ENCODE data around the gene AKAP9.
A peak's percentile ranks its signal among the peaks of the same experiment; 100 is the strongest.
"Not testable (repeated sequence)": the region's sequence is repeated elsewhere in the genome, so short reads cannot be mapped to it uniquely, and the experiment has no call there.

AKAP9 gene

GRCh38 chr7:92133737-92134270, 193.1 kb downstream of the AKAP9 start:
- Histone ChIP-seq H3K4me1 (ENCODE audit: control insufficient read depth, insufficient read depth, low read length, poor library complexity, severe bottlenecking) (peaks cover 9% of the 10 kb centered on the region), H3K4me3 (ENCODE audit: insufficient read depth, low read depth, low read length, poor library complexity, severe bottlenecking) (peak overlapping the region; percentile 95), H3K27ac (ENCODE audit: insufficient read depth, low read length, poor library complexity, severe bottlenecking) (peak overlapping the region; percentile 86), H3K27me3 (replicated peaks; ENCODE audit: control insufficient read depth, insufficient read depth, low read length, poor library complexity, severe bottlenecking) (no peaks in the 10 kb centered on the region), H3K9me3 (ENCODE audit: control insufficient read depth, low read length) (no peaks in the 10 kb centered on the region), H3K36me3 (ENCODE audit: control insufficient read depth, insufficient read depth, low read length) (peaks cover under 1% of the 10 kb centered on the region)
- DNase-seq, result peak; percentile 44 to 58 (median 56)

- Histone ChIP-seq H3K36me3 (ENCODE audit: control insufficient read depth, insufficient read depth, low read length) (no peaks in the 10 kb centered on the region), H3K27ac (ENCODE audit: insufficient read depth, low read length, poor library complexity, severe bottlenecking) (peak within 1 kb of the TSS; percentile 86), H3K27me3 (replicated peaks; ENCODE audit: control insufficient read depth, insufficient read depth, low read length, poor library complexity, severe bottlenecking) (no peaks in the 10 kb centered on the region), H3K4me3 (ENCODE audit: insufficient read depth, low read depth, low read length, poor library complexity, severe bottlenecking) (peak within 1 kb of the TSS; percentile 95), H3K9me3 (ENCODE audit: control insufficient read depth, low read length) (no peaks in the 10 kb centered on the region), H3K4me1 (ENCODE audit: control insufficient read depth, insufficient read depth, low read length, poor library complexity, severe bottlenecking) (peaks cover 9% of the 10 kb centered on the region)
- peak; percentile 85 to 92 (median 90) for DNase-seq
Observed at GRCh38 chr7:92134271-92135051, 193.8 kb downstream of the AKAP9 start, which contains the start of gene CYP51A1. Gene CYP51A1 (minus strand): TSS chr7:92134477. CDS start chr7:92134364, 113 bp downstream.

- Histone ChIP-seq H3K27me3 (replicated peaks; ENCODE audit: control insufficient read depth, insufficient read depth, low read length, poor library complexity, severe bottlenecking) (no peaks in the 10 kb centered on the region), H3K4me1 (ENCODE audit: control insufficient read depth, insufficient read depth, low read length, poor library complexity, severe bottlenecking) (peaks cover 9% of the 10 kb centered on the region), H3K9me3 (ENCODE audit: control insufficient read depth, low read length) (no peaks in the 10 kb centered on the region), H3K4me3 (ENCODE audit: insufficient read depth, low read depth, low read length, poor library complexity, severe bottlenecking) (peak overlapping the region; percentile 95), H3K27ac (ENCODE audit: insufficient read depth, low read length, poor library complexity, severe bottlenecking) (peak overlapping the region; percentile 86), H3K36me3 (ENCODE audit: control insufficient read depth, insufficient read depth, low read length) (no peaks in the 10 kb centered on the region)
- DNase-seq, result no peak
Observed at GRCh38 chr7:92135052-92135889, 194.6 kb downstream of the AKAP9 start.

GRCh38 chr7:92137557-92137956, 196.9 kb downstream of the AKAP9 start:
- Histone ChIP-seq H3K36me3 (ENCODE audit: control insufficient read depth, insufficient read depth, low read length) (no peaks in the 10 kb centered on the region), H3K9me3 (ENCODE audit: control insufficient read depth, low read length) (no peaks in the 10 kb centered on the region), H3K27me3 (replicated peaks; ENCODE audit: control insufficient read depth, insufficient read depth, low read length, poor library complexity, severe bottlenecking) (no peaks in the 10 kb centered on the region), H3K4me3 (ENCODE audit: insufficient read depth, low read depth, low read length, poor library complexity, severe bottlenecking) (no peak overlapping the region), H3K4me1 (ENCODE audit: control insufficient read depth, insufficient read depth, low read length, poor library complexity, severe bottlenecking) (peaks cover 9% of the 10 kb centered on the region), H3K27ac (ENCODE audit: insufficient read depth, low read length, poor library complexity, severe bottlenecking) (no peak overlapping the region)
- no peak for DNase-seq

GRCh38 chr7:92141161-92141560, 200.5 kb downstream of the AKAP9 start:
- no peaks in the 10 kb centered on the region for H3K9me3 ChIP-seq (ENCODE audit: control insufficient read depth, low read length)
- H3K4me3 ChIP-seq (ENCODE audit: insufficient read depth, low read depth, low read length, poor library complexity, severe bottlenecking), result no peak overlapping the region
- H3K4me1 ChIP-seq (ENCODE audit: control insufficient read depth, insufficient read depth, low read length, poor library complexity, severe bottlenecking), result no peaks in the 10 kb centered on the region
- H3K27ac ChIP-seq (ENCODE audit: insufficient read depth, low read length, poor library complexity, severe bottlenecking), result no peak overlapping the region
- no peak for DNase-seq
- no peaks in the 10 kb centered on the region for H3K36me3 ChIP-seq (ENCODE audit: control insufficient read depth, insufficient read depth, low read length)
- H3K27me3 ChIP-seq (replicated peaks; ENCODE audit: control insufficient read depth, insufficient read depth, low read length, poor library complexity, severe bottlenecking), result no peaks in the 10 kb centered on the region

GRCh38 chr7:92142791-92143190, 202.1 kb downstream of the AKAP9 start:
- H3K27ac ChIP-seq (ENCODE audit: insufficient read depth, low read length, poor library complexity, severe bottlenecking); H3K27me3 ChIP-seq (replicated peaks; ENCODE audit: control insufficient read depth, insufficient read depth, low read length, poor library complexity, severe bottlenecking); H3K9me3 ChIP-seq (ENCODE audit: control insufficient read depth, low read length); H3K36me3 ChIP-seq (ENCODE audit: control insufficient read depth, insufficient read depth, low read length); DNase-seq; H3K4me1 ChIP-seq (ENCODE audit: control insufficient read depth, insufficient read depth, low read length, poor library complexity, severe bottlenecking); H3K4me3 ChIP-seq (ENCODE audit: insufficient read depth, low read depth, low read length, poor library complexity, severe bottlenecking): not testable (repeated sequence)

GRCh38 chr7:92143192-92143880, 202.7 kb downstream of the AKAP9 start:
- H3K36me3 ChIP-seq (ENCODE audit: control insufficient read depth, insufficient read depth, low read length); DNase-seq; H3K27me3 ChIP-seq (replicated peaks; ENCODE audit: control insufficient read depth, insufficient read depth, low read length, poor library complexity, severe bottlenecking); H3K4me1 ChIP-seq (ENCODE audit: control insufficient read depth, insufficient read depth, low read length, poor library complexity, severe bottlenecking); H3K4me3 ChIP-seq (ENCODE audit: insufficient read depth, low read depth, low read length, poor library complexity, severe bottlenecking); H3K9me3 ChIP-seq (ENCODE audit: control insufficient read depth, low read length); H3K27ac ChIP-seq (ENCODE audit: insufficient read depth, low read length, poor library complexity, severe bottlenecking): not testable (repeated sequence)

GRCh38 chr7:92149736-92150239, 209.1 kb downstream of the AKAP9 start:
- H3K4me3 ChIP-seq (ENCODE audit: insufficient read depth, low read depth, low read length, poor library complexity, severe bottlenecking), result no peak overlapping the region
- no peak overlapping the region for H3K27ac ChIP-seq (ENCODE audit: insufficient read depth, low read length, poor library complexity, severe bottlenecking)
- H3K27me3 ChIP-seq (replicated peaks; ENCODE audit: control insufficient read depth, insufficient read depth, low read length, poor library complexity, severe bottlenecking), result no peaks in the 10 kb centered on the region
- H3K9me3 ChIP-seq (ENCODE audit: control insufficient read depth, low read length), result no peaks in the 10 kb centered on the region
- DNase-seq, result no peak
- H3K4me1 ChIP-seq (ENCODE audit: control insufficient read depth, insufficient read depth, low read length, poor library complexity, severe bottlenecking), result no peaks in the 10 kb centered on the region
- H3K36me3 ChIP-seq (ENCODE audit: control insufficient read depth, insufficient read depth, low read length), result no peaks in the 10 kb centered on the region

- no peaks in the 10 kb centered on the region for H3K9me3 ChIP-seq (ENCODE audit: control insufficient read depth, low read length)
- no peaks in the 10 kb centered on the region for H3K4me1 ChIP-seq (ENCODE audit: control insufficient read depth, insufficient read depth, low read length, poor library complexity, severe bottlenecking)
- no peak overlapping the region for H3K4me3 ChIP-seq (ENCODE audit: insufficient read depth, low read depth, low read length, poor library complexity, severe bottlenecking)
- H3K27me3 ChIP-seq (replicated peaks; ENCODE audit: control insufficient read depth, insufficient read depth, low read length, poor library complexity, severe bottlenecking), result no peaks in the 10 kb centered on the region
- no peaks in the 10 kb centered on the region for H3K36me3 ChIP-seq (ENCODE audit: control insufficient read depth, insufficient read depth, low read length)
- DNase-seq, result no peak
- H3K27ac ChIP-seq (ENCODE audit: insufficient read depth, low read length, poor library complexity, severe bottlenecking), result no peak overlapping the region
Observed at GRCh38 chr7:92150450-92151017, 209.9 kb downstream of the AKAP9 start.

Data from effector memory CD4-positive, alpha-beta T cell (primary cell).